OCI-LY7 (cell line): Measurements from ENCODE around the gene RPGRIP1L. TPM values are rescaled to one million over a fixed set of nuclear protein-coding genes. Genes with fewer than 3 reads are reported as not detected.

Experiments used
- BruUV-seq: library from RNA; stranded (reverse); fragments of 400-500 nt; replicated peaks from 2 replicates; lab custom pipeline; 2021; lab: Mats Ljungman, UMichigan
- CTCF ChIA-PET: fragments of 300-600 bp; sonication (Branson Sonifier 250); formaldehyde crosslinking; loops from one replicate; lab custom pipeline; 2022; ENCODE audit warnings: antibody characterized with exemption; ENCODE audit not compliant: unreplicated experiment; lab: Charles Lee
- POLR2A ChIA-PET: fragments of 300-600 bp; sonication (Branson Sonifier 250); formaldehyde crosslinking; loops from one replicate; lab custom pipeline; 2022; ENCODE audit warnings: antibody characterized with exemption; lab: Charles Lee
- DNase-seq: peaks from one replicate; pipeline ENCODE4 v3.0.0-alpha.2; 2015; ENCODE audit warnings: low spot score
- H2AFZ ChIP-seq: fragments of 200-600 bp; sonication (generic), shearing (Covaris generic); 2 replicates; pipeline ENCODE4 v1.6.1; 2014; ENCODE audit warnings: mild to moderate bottlenecking, antibody characterized with exemption, low read length, moderate library complexity
- H3K27ac ChIP-seq: fragments of 200-600 bp; sonication (generic); 2 replicates; pipeline ENCODE4 v1.5.1; 2014; ENCODE audit warnings: mixed run types, low read depth, mild to moderate bottlenecking, moderate library complexity, low read length, inconsistent platforms; ENCODE audit not compliant: poor library complexity, severe bottlenecking
- H3K36me3 ChIP-seq: fragments of 200-600 bp; sonication (generic); 2 replicates; pipeline ENCODE4 v1.6.1; 2014; ENCODE audit warnings: mild to moderate bottlenecking, antibody characterized with exemption, low read length, moderate library complexity, mixed read lengths; ENCODE audit not compliant: insufficient read depth
- H3K4me1 ChIP-seq: fragments of 200-600 bp; sonication (generic); 2 replicates; pipeline ENCODE4 v1.5.1; 2014; ENCODE audit warnings: mild to moderate bottlenecking, low read length; ENCODE audit not compliant: insufficient read depth, poor library complexity, severe bottlenecking
- H3K4me2 ChIP-seq: fragments of 200-600 bp; sonication (generic); 2 replicates; pipeline ENCODE4 v1.6.1; 2014; ENCODE audit warnings: mild to moderate bottlenecking, low read length
- H3K4me3 ChIP-seq: fragments of 200-600 bp; sonication (generic); 2 replicates; pipeline ENCODE4 v1.5.1; 2014; ENCODE audit warnings: mild to moderate bottlenecking, low read depth, low read length; ENCODE audit not compliant: poor library complexity, severe bottlenecking
- H3K79me2 ChIP-seq: fragments of 200-600 bp; sonication (generic); 2 replicates; pipeline ENCODE4 v1.6.1; 2016; ENCODE audit warnings: low read depth, mild to moderate bottlenecking, low read length, moderate library complexity, mixed read lengths; ENCODE audit not compliant: insufficient read depth
- H3K9me2 ChIP-seq: fragments of 200-600 bp; sonication (generic); 2 replicates; pipeline ENCODE4 v1.6.1; 2016; ENCODE audit warnings: mild to moderate bottlenecking, low read length, mixed read lengths; ENCODE audit not compliant: insufficient read depth
- H3K9me3 ChIP-seq: fragments of 200-600 bp; sonication (generic); 2 replicates; pipeline ENCODE4 v1.6.1; 2014; ENCODE audit warnings: mild to moderate bottlenecking, mixed run types, low read length, mixed read lengths
- H4K20me1 ChIP-seq: fragments of 200-600 bp; sonication (generic); 2 replicates; pipeline ENCODE4 v1.6.1; 2014; ENCODE audit warnings: mild to moderate bottlenecking, antibody characterized with exemption, low read length, moderate library complexity, mixed read lengths; ENCODE audit not compliant: insufficient read depth
- CTCF ChIP-seq: fragments of 200-600 bp; sonication (generic); conservative IDR thresholded peaks from 2 replicates; pipeline ENCODE4 v1.5.1; 2014; ENCODE audit warnings: mild to moderate bottlenecking, antibody characterized with exemption, low read length, moderate library complexity, mixed read lengths
- EZH2phosphoT487 ChIP-seq: fragments of 200-600 bp; sonication (generic); IDR thresholded peaks from 2 replicates; pipeline ENCODE4 v1.6.1; 2018; ENCODE audit warnings: low read depth, borderline replicate concordance, mild to moderate bottlenecking, mixed run types, antibody characterized with exemption, low read length, moderate library complexity, mixed read lengths
- intact Hi-C: fragments of 100-400 bp; cut with micrococcal nuclease; formaldehyde crosslinking; loops from one replicate; pipeline ENCODE4 v1.10.0; 2022; ENCODE audit not compliant: unreplicated experiment
- total RNA-seq, 2 experiments: library from RNA; depleted of rRNA in 1 of 2; stranded (reverse); fragments of >200 nt in 1 of 2; shearing (Covaris generic) in 1 of 2; gene quantifications; 2 replicates each; pipeline ENCODE4 v1.2.3, GENCODE V29; 2014 to 2022

The RPGRIP1L gene
- total RNA-seq, 2 experiments from 2014 or later: 12.7 to 15.4 TPM

- Histone ChIP-seq H3K9me3 (no peaks in the 10 kb centered on the region), H3K79me2 (no peaks in the 10 kb centered on the region), H3K4me1 (no peaks in the 10 kb centered on the region), H3K36me3 (peaks cover 18% of the 10 kb centered on the region; the same call in 1 of the 2 replicates), H3K4me2 (no peak overlapping the region), H2AFZ (no peak overlapping the region), H4K20me1 (no peaks in the 10 kb centered on the region), H3K27ac (no peak overlapping the region), H3K4me3 (no peak overlapping the region), H3K9me2 (no peaks in the 10 kb centered on the region)
- CTCF ChIA-PET: no interaction called here
- POLR2A ChIA-PET: no interaction called here
- BruUV-seq: no TSS peak
- DNase-seq: no peak
- TF ChIP-seq CTCF (no peak), EZH2phosphoT487 (no peak)
- intact Hi-C loops: no loop called here
Observed at GRCh38 chr16:53651357-53651756, 52.3 kb downstream of the RPGRIP1L start.

GRCh38 chr16:53646506-53646905 lies 57.2 kb downstream of the RPGRIP1L start:
- Histone ChIP-seq H3K4me2 (no peak overlapping the region), H3K9me3 (peaks cover 11% of the 10 kb centered on the region; the same call in 1 of the 2 replicates), H3K36me3 (peaks cover 6% of the 10 kb centered on the region; the same call in 1 of the 2 replicates), H3K79me2 (no peaks in the 10 kb centered on the region), H2AFZ (no peak overlapping the region), H4K20me1 (no peaks in the 10 kb centered on the region), H3K4me1 (no peaks in the 10 kb centered on the region), H3K4me3 (no peak overlapping the region), H3K27ac (no peak overlapping the region), H3K9me2 (no peaks in the 10 kb centered on the region)
- no peak for DNase-seq
- CTCF ChIA-PET: no interaction called here
- intact Hi-C loops: no loop called here
- no TSS peak for BruUV-seq
- TF ChIP-seq EZH2phosphoT487 (no peak), CTCF (no peak)
- POLR2A ChIA-PET: no interaction called here

- no peak for TF ChIP-seq CTCF
- TF ChIP-seq EZH2phosphoT487: no peak
- ChIA-PET POLR2A (interaction anchor here (0.5 kb wide), 1 partner anchor 1815 kb away, joined by 3 read pairs; no protein-coding TSS in a partner anchor), CTCF (no interaction called here)
- no peak for DNase-seq
- no peak overlapping the region for H3K4me2 ChIP-seq
- intact Hi-C loops: no loop called here
- BruUV-seq: no TSS peak
- peaks cover 14% of the 10 kb centered on the region; the same call in 1 of the 2 replicates for H3K36me3 ChIP-seq
- no peak overlapping the region for H2AFZ ChIP-seq
- no peaks in the 10 kb centered on the region for H4K20me1 ChIP-seq
- no peaks in the 10 kb centered on the region for H3K4me1 ChIP-seq
- H3K4me3 ChIP-seq: no peak overlapping the region
- H3K9me2 ChIP-seq: no peaks in the 10 kb centered on the region
- H3K27ac ChIP-seq: no peak overlapping the region
- H3K79me2 ChIP-seq: no peaks in the 10 kb centered on the region
- H3K9me3 ChIP-seq: peaks cover 11% of the 10 kb centered on the region; the same call in 1 of the 2 replicates
Observed at GRCh38 chr16:53643474-53643873, 60.2 kb downstream of the RPGRIP1L start.
